NB4 (cell line): Measurements from ENCODE around the gene TCF7L2.

ENCODE experiments used
- POLR2A ChIP-seq: IDR thresholded peaks from 2 replicates; pipeline ENCODE4 v1.6.1; 2011; ENCODE audit warnings: mild to moderate bottlenecking; ENCODE audit not compliant: insufficient read length; ENCODE audit errors: extremely low read depth
- TF ChIP-seq, protein P1 (sequence below): IDR thresholded peaks from one replicate; pipeline ENCODE4 v1.5.1; 2012; ENCODE audit warnings: low read depth, low read length

DNA sequence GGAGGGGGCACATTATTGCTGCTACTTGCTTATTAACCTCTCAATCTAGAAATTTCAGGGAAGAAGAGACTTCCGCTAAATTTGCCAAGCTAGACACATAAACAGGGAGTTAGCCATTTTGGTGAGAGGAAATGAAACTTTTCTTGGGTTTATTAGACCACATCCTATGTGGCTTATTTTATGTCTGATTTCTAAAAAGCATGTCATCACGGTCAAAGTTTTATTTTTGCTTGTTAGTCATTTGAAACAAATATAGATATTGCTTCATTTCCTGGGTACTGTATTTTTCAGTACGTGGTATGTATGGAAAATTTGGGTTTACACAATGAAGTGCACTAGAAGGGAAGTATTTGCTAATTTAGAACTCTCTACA is 144.1 kb downstream of the TCF7L2 start:
- TF ChIP-seq, protein P1, sequence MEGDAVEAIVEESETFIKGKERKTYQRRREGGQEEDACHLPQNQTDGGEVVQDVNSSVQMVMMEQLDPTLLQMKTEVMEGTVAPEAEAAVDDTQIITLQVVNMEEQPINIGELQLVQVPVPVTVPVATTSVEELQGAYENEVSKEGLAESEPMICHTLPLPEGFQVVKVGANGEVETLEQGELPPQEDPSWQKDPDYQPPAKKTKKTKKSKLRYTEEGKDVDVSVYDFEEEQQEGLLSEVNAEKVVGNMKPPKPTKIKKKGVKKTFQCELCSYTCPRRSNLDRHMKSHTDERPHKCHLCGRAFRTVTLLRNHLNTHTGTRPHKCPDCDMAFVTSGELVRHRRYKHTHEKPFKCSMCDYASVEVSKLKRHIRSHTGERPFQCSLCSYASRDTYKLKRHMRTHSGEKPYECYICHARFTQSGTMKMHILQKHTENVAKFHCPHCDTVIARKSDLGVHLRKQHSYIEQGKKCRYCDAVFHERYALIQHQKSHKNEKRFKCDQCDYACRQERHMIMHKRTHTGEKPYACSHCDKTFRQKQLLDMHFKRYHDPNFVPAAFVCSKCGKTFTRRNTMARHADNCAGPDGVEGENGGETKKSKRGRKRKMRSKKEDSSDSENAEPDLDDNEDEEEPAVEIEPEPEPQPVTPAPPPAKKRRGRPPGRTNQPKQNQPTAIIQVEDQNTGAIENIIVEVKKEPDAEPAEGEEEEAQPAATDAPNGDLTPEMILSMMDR: no peak
- TF ChIP-seq POLR2A: no peak
